ENCODE measurements around the gene TLL2.

Gene TLL2

GRCh38 chr10:96390460-96390864 is 123.3 kb downstream of the TLL2 start:
- no peak for DNase-seq (ENCODE audit: low read depth)

- no peak for DNase-seq (ENCODE audit: low read depth)
Observed at GRCh38 chr10:96389785-96390184, 123.9 kb downstream of the TLL2 start.

GRCh38 chr10:96387601-96388000 is 126.1 kb downstream of the TLL2 start:
- DNase-seq (ENCODE audit: low read depth), result no peak

GRCh38 chr10:96387161-96387560 is 126.6 kb downstream of the TLL2 start:
- no peak for DNase-seq (ENCODE audit: low read depth)

DNA sequence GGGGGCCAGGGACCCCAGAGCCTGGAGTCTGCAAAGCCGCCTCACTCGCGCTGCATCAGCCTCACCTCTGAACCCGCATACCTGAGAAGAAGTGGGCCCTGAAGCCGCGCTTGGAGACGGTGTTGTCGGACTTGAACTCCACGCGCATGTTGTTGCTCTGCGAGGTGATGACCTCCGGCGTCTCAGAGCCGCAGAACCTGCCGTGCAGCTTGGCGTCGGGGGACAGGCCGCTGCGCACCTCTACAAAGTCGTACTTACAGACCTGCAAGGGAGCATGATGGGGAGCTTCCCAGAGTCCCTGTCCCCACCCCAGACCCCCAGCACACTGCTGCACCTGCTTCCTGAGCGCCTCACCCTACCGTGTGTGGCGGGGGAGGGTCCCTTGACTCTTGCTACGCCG is 129.2 kb downstream of the TLL2 start:
- no peak for DNase-seq (ENCODE audit: low read depth)

GRCh38 chr10:96380821-96381220 is 132.9 kb downstream of the TLL2 start:
- DNase-seq (ENCODE audit: low read depth), result no peak

- no peak for DNase-seq (ENCODE audit: low read depth)
Observed at GRCh38 chr10:96379758-96380157, 134.0 kb downstream of the TLL2 start.

DNA sequence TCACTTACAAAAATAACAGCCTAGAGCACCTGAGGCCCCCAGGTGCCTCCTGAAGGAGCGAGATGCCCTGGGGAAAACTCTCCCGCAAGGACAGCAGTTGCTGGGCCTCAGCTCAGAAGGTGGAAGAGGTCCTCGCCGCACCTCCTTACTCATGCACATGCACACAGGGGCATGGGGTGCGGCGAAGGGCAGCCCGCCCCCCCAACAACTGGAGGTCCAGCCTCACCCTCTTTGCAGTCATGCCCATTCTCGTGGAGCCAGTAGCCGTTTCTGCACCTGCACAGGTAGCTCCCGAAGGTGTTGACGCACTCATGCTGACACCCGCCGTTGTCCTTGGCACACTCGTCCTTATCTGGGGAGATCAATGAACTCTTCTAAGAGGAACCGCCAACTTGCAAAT is 135.0 kb downstream of the TLL2 start:
- no peak for DNase-seq (ENCODE audit: low read depth)

DNA sequence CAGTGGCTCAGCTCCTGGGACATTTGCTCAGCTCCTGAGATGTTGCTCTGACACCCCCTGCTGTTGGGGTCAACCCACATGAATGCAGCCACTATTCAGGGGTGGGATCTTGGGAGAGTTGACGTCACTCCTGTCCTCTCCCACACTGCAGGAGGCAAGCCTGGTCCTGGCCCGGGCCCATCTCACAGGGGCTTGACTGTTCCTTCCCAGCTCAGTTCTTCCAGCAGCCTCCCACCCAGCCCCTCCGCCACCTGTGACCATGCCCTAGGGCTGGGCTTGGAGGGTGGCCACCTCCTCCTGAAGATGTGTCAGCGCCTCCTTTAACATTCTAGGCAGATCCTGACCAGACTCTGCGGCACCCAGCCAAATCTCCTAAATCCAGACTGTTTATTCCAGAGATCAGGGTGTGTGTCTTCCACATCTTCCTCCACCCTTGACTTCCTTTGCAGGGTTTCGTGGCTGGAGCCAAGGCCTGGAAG is 135.9 kb downstream of the TLL2 start:
- DNase-seq (ENCODE audit: low read depth), result no peak

DNA sequence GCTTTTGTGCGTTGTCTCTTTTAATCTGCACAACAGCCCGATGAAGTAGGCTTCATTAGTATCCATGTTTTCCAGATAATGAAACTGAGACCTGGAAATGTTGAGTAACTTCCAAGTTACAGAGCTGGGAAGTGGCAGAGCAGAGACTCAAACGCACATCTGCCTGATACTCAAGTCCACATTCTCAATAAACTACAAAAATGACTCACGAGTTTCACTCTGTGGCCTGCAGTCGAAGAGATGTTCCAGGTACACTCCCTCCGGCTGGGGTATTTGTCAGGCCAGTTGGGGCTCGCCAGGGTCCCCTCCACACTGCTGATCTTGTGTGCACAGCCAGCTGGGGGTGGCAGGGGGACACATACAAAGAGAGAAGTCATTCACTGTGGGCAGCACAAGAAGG is 137.2 kb downstream of the TLL2 start:
- no peak for DNase-seq (ENCODE audit: low read depth)

- DNase-seq (ENCODE audit: low read depth), result peak; percentile 75
Observed at GRCh38 chr10:96374985-96375830, 138.5 kb downstream of the TLL2 start.

DNA sequence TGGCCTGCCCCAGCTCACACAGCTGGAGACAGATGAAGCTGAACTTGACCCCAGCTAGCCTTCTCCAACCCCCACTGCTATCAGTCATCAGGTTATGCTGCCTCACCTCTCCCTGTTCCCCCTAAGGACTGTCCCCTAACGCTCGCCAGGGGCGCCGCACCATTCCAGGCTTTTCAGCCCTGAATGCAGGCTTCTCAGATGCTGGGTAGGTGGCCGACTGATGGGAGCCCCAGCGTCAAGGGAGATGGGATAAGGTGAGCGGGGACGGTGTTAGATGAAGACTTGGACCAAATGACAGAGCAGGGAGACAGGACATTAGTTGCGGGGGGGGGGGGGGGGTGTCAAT is 139.1 kb downstream of the TLL2 start:
- no peak for DNase-seq (ENCODE audit: low read depth)

DNA sequence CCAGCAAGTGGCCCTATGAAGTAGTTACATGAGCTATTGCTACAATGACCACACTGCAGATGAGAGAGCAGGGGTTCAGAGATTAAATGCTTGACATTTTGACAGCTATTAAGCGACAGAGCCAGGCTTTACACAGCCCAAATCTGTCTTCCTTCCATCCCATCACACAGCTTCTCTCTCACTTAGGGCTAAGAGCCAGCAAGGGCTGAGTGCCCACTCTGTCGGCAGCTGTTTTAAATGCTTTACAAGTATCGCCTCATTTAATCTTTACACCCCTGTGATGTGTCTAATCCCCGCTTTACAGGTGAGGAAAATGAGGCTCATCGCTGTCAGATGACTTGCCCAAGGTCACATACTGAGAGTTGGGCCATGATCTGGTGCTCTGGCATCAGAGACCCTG is 139.7 kb downstream of the TLL2 start:
- no peak for DNase-seq (ENCODE audit: low read depth)

DNA sequence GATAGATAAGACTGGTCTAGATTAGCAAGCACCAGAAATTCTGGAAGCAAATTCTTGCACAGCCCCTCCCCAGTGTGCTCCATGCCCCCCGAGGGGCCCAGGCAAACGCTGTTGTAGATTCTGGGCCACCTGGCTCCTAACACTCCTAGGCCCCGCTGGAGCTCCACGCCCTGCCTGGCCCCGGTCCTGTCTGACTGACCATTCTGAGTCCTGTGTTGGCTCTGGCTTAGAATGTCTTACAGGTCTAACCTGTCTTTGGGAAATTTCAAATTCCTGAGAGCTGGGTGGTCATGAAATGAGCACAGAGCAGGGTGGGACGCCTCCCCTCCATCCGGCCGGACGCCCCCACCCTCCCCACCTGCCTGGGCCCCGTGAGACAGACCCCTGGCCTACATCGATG is 142.4 kb downstream of the TLL2 start:
- DNase-seq (ENCODE audit: low read depth), result no peak

GRCh38 chr10:96370584-96371157 is 143.1 kb downstream of the TLL2 start:
- peak; percentile 33 for DNase-seq (ENCODE audit: low read depth)

- no peak for DNase-seq (ENCODE audit: low read depth)
Observed at GRCh38 chr10:96369890-96370583, 143.7 kb downstream of the TLL2 start.

- DNase-seq (ENCODE audit: low read depth), result no peak
Observed at GRCh38 chr10:96368971-96369370, 144.8 kb downstream of the TLL2 start.

DNA sequence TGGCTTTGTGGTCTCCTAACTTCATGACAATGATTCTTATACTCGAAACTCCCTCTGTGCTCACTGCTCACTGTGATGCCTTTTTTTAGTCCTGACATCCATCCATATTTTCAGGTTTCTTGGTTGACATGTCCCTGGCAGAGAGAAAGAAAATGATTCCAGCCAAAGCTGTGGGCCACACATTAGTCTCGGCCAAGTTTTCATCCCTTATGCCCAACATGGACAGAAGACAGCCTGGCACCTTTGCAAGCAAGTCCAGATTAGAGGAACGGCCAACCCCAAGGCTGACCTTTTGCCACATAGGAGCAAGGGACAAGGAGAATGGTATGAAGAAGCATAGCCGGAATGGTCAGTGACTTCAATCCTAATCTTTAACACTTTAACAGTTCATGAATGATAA is 146.3 kb downstream of the TLL2 start:
- no peak for DNase-seq (ENCODE audit: low read depth)

GRCh38 chr10:96366508-96366907 is 147.2 kb downstream of the TLL2 start:
- no peak for DNase-seq (ENCODE audit: low read depth)

DNA sequence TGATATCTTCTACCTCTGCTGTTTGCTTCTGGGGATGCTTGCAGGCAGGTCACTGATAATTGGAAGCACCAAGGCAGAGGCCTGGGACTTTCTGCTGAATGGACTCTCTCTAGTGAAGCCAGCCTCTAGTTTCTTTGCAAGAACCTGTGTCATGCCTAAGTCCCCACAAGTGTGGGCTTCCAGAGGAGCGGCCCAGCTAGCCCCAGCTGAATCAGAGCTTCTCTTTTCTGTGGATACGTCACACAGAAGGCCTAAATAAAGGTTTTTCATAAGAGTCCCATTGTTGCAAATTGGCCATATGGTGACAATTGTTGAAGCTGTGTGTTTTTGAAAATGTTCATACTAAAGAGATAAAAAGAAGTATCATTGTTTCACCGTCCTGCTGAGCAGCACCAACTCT is 148.2 kb downstream of the TLL2 start:
- DNase-seq (ENCODE audit: low read depth), result no peak

DNA sequence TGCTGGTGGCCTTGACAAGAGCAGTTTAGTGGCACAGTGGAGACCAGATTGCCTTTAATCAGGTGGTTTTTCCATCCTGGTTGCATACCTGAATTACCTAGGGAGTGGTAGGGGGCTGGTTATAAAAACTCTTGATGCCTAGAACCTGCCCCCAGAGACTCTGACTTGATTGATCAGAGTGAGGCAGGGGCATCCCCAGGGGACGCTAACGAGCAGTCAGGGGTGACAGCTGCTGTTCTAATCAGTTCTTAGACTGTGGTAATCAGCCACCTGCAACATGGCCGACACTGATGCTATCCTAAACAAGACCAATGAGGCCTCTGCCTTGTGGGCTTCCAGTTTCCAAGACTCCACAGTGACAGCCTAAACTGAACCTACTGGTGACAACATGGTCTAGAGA is 153.0 kb downstream of the TLL2 start:
- DNase-seq (ENCODE audit: low read depth), result no peak

GRCh38 chr10:96360331-96360730 is 153.4 kb downstream of the TLL2 start:
- DNase-seq (ENCODE audit: low read depth), result no peak

DNA sequence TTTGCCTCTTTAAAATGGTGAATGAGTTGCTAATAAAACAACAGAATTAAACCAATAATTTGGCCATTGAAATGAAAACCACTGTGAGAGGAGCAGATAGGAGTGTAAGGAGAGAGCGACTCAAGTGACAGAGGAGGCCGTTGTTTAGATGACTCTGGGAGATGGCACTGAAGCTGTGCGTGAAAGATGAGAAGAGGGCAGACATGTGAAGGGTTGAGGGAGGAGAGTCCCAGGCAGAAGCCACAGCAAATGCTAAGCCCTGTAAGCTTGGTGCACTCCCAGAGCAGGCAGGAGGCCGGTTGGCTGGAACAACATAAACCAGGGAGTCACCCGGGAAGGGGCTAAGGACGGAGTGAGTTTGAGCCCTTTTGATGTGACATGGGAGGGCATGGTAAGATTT is 154.1 kb downstream of the TLL2 start:
- DNase-seq (ENCODE audit: low read depth), result no peak
